NCI-H510A treated with DMSO at 0.1 percent for 48 hours (cell line): ENCODE data around the gene SERAC1.
A peak's percentile ranks its signal among the peaks of the same experiment; 100 is the strongest.
"Not testable (repeated sequence)": the region's sequence is repeated elsewhere in the genome, so short reads cannot be mapped to it uniquely, and the experiment has no call there.

Experiments
- DNase-seq: peaks from one replicate; lab custom pipeline; 2025; lab: John Stamatoyannopoulos, UW

The SERAC1 gene

DNA sequence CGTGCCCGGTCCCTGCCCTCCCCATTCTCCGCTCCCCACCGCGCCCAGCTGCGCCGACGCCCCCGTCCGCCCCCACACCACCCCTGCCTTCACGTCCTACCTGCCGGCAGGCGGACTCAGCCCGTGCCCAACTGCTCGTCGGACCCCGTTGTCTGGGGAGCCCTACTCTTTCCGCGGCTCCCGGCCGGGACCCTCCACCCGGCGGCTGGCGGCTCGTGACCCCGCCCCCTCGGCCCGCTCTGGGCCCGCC lies at the start of gene SERAC1:
Gene SERAC1, minus strand, starts transcription at position 223 of the 250 bp plus-strand sequence. CDS start 9,899 bp downstream, outside the sequence.
- no peak for DNase-seq

GRCh38 chr6:158213925-158214674 lies 46.0 kb upstream of the SERAC1 start:
- peak; percentile 84 for DNase-seq

DNA sequence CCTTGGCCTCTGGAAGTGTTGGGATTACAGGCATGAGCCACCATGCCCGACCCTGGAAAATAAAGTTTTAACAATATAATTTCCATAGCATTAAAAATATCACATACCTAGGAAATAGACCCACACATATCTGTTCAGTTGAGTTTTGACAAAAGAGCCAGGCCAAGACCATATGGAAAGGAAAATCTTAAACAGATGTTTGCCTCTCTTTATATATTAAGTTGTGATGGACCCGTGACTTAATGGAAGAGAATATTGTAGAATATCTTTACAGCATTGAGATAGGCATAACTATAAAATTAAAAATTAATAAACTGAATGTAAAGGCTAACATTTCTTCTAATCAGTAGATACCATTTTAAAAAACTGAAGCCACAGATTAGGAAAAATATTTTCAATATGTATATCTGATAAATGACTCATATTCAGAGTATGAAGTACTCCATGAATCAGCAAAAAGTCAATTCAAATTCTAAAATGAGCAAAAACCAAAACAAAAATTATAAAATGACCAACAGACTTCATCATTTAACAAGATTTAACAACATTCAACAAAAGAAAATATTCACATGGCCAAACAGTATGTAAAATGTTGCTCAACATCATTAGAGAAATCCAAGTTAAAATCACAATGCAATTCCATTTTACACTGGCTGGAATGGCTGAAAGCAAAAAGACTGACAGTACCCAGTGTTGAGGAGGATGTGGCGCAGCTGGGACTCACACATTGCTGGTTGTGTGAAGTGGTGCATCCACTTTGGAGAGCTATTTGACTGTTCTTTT lies 43.4 kb upstream of the SERAC1 start:
- no peak for DNase-seq

DNA sequence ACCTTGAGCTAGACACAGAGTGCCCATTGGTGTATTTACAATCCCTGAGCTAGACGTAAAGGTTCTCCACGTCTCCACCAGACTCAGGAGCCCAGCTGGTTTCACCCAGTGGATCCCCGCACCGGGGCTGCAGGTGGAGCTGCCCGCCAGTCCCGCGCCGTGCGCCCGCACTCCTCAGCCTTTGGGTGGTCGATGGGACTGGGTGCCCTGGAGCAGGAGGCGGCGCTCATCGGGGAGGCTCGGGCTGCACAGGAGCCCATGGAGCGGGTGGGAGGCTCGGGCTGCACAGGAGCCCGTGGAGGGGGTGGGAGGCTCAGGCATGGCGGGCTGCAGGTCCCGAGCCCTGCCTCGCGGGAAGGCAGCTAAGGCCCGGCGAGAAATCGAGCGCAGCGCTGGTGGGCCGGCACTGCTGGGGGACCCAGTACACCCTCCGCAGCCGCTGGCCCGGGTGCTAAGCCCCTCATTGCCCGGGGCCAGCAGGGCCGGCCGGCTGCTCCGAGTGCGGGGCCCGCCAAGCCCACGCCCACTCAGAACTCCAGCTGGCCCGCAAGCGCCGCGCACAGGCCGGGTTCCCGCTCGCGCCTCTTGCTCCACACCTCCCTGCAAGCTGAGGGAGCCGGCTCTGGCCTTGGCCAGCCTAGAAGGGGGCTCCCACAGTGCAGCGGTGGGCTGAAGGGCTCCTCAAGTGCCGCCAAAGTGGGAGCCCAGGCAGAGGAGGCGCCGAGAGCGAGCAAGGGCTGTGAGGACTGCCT lies 41.7 kb upstream of the SERAC1 start:
- not testable (repeated sequence) for DNase-seq

GRCh38 chr6:158208226-158209030 lies 40.4 kb upstream of the SERAC1 start:
- not testable (repeated sequence) for DNase-seq

DNA sequence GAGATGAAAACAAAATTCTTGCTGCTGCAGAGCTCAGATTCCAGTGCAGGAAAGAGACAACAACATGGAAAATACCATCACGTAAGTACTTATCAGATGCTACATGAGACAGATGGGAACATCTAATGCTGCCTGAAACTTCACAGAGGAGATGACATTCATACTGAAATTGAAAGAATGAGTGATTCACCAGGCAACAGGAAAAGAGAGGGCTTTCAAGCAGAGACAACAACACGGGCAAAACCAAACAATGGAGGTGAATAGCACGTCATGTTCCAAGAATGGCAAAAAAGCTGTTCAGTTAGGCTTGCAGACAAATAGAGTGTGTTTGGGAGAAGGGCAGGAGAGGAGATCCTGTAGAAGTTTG lies 39.3 kb upstream of the SERAC1 start:
- DNase-seq: no peak

DNA sequence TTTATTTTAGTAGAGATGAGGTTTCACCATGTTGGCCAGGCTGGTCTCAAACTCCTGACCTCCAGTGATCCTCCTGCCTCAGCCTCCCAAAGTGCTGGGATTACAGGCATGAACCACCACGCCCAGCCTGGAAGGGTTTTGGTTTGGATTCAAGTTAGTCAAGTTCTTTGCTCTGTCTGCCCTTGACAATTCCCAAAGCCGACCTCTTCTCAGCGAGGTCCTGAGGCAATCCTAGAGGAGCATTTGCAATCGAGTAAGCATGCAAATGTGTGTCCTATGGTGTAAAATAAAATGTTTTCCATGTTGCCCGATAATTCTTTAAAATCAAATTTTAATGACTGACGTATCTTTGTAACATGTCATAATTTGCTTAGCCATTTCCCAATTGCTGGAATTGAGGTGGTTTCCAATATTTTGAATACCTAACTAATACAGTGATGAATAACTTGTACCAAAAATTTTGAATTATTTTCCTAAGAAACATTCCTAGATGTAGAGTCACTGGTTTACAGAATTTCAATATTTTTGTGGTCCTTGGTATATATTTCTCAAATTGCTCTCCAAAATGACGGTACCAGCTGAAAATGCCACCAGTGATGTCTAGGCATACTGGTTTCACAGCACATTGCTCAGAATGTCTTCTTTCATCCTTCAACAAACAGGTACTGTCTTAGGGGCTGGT lies 38.8 kb upstream of the SERAC1 start:
- DNase-seq: no peak

GRCh38 chr6:158205169-158205944 lies 37.3 kb upstream of the SERAC1 start:
- no peak for DNase-seq

- DNase-seq: no peak
Measured at GRCh38 chr6:158198461-158198860, 30.4 kb upstream of the SERAC1 start.

DNA sequence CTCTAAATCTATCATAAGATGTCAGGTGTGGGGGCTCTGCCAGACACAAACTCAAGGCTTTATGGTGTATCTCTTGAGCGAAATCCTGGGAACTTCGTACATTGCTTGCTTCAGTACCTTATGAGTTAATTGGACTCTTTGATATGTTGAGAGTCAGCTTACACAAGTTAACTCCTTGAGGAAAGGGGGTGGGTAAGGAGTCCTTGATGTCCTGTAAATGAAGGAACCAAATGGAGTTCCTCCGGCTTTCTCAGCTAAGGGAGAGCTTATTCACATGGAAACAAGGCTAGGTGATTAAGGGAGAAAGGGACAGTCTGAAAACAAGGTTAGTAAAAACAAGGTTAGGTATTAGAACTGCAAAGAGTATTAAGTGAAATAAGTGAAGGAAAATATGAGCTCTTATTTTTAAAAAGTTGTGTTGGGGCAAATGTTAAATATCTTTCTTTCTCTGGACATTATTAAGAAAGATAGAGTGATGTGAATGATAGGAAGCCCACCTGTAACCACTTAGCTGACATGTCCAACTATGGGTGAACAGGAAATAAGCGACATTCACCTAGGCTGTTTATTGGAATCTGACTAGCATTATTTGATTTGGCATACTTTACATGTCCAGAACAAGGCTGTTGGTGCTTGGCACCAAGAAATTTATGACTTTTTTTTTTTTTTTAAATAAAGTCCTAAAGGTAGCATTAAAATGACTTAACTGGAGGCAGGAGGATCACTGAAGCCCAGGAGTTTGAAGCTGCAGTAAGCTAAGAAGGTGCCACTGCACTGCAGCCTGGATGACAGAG lies 26.6 kb upstream of the SERAC1 start:
- DNase-seq: no peak

GRCh38 chr6:158191761-158192160 lies 23.7 kb upstream of the SERAC1 start:
- no peak for DNase-seq

DNA sequence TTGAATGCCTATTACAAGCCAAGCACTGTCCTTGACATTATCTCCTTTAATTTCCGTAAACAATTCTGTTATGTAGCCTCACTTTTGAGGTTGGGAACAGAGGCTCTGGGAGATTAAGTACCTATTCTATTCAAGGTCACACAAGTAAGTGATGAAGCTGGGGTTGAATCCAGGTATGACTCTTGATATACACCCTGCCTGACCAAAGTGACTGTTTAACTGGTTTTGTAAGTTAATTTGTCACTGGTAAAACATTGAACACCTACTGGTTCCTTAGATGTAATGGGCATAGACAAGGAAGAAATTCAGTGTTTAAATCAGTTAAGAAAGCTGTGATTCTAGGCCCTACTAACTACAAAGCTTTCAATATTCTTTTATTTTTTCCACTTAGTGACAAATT lies 23.0 kb upstream of the SERAC1 start:
- no peak for DNase-seq

DNA sequence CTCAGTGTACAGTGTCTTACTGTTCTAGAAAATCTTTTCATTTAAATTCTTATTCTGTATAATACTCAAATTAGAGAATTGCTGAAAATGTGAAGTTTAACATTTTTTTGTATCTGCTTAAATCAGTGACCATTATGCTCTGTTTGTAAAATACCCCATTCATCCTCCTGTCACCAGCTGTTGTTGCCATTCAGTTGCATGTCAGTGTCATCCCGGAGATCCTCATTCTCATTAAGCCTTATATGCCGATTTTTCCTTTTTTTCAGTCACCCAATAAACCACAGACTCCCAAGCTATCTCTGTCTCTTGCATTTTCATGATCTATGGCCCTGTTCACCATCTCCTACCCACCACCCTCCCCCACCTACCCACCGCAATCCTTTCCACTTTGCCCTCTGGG lies 20.5 kb upstream of the SERAC1 start:
- DNase-seq: no peak

GRCh38 chr6:158185729-158186456 lies 17.8 kb upstream of the SERAC1 start:
- no peak for DNase-seq

- DNase-seq: no peak
Measured at GRCh38 chr6:158184608-158185007, 16.5 kb upstream of the SERAC1 start.

DNA sequence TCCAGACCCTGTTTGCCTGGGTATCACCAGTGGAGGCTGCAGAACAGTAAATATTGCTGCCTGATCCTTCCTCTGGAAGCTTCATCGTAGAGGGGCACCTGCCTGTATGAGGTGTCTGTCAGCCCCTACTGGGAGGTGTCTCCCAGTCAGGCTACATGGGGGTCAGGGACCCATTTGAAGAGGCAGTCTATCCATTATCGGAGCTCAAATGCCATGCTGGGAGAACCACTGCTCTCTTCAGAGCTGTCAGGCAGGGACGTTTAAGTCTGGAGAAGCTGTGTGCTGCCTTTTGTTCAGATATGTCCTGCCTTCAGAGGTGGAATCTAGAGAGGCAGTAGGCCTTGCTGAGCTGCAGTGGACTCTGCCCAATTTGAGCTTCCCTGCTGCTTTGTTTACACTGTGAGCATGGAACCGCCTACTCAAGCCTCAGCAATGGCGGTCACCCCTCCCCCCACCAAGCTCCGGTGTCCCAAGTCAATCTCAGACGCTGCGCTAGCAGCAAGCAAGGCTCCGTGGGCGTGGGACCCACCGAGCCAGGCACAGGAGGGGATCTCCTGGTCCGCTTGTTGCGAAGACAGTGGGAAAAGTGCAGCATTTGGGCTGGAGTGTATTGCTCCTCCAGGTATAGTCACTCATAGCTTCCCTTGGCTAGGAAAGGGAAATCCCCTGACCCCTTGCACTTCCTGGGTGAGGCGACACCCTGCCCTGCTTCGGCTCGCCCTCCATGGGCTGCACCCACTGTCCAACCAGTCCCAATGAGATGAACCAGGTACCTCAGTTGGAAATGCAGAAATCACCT lies 15.3 kb upstream of the SERAC1 start:
- DNase-seq: not testable (repeated sequence)

GRCh38 chr6:158177712-158178111 lies 9.7 kb upstream of the SERAC1 start:
- DNase-seq: not testable (repeated sequence)

DNA sequence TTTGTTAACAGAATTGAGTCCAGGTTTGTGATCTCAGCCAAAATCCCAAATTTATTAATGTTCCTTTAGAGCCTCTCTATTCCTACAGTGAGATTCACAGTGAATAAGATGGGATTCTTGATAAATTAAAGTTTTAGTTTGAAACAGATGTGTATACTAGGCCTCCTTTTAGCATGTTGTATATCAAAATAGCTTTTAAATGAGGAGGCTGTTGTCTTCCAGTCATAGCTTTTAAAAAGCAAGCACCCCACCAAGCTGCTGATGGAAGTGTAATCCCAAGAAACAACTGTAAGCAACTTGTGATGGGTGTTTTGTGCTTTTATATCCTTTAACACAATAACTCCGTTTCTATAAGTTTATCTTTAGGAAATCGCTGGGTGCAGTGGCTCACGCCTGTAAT lies 7.0 kb upstream of the SERAC1 start:
- no peak for DNase-seq
